ENCODE measurements around the gene GOLGA6L7. TPM values are rescaled to one million over a fixed set of nuclear protein-coding genes. Genes with fewer than 3 reads are reported as not detected.
"Not testable (repeated sequence)": the region's sequence is repeated elsewhere in the genome, so short reads cannot be mapped to it uniquely, and the experiment has no call there.

GOLGA6L7 gene
- total RNA-seq, 2 donors from 2014 or later, result not detected

- H3K4me3 ChIP-seq, result no peak overlapping the region
- DNase-seq, result no peak
- H3K9me3 ChIP-seq, result no peaks in the 10 kb centered on the region
- H3K27ac ChIP-seq, result no peak overlapping the region
- no peaks in the 10 kb centered on the region for H3K36me3 ChIP-seq
- no peaks in the 10 kb centered on the region for H3K27me3 ChIP-seq
- TF ChIP-seq, protein P1, sequence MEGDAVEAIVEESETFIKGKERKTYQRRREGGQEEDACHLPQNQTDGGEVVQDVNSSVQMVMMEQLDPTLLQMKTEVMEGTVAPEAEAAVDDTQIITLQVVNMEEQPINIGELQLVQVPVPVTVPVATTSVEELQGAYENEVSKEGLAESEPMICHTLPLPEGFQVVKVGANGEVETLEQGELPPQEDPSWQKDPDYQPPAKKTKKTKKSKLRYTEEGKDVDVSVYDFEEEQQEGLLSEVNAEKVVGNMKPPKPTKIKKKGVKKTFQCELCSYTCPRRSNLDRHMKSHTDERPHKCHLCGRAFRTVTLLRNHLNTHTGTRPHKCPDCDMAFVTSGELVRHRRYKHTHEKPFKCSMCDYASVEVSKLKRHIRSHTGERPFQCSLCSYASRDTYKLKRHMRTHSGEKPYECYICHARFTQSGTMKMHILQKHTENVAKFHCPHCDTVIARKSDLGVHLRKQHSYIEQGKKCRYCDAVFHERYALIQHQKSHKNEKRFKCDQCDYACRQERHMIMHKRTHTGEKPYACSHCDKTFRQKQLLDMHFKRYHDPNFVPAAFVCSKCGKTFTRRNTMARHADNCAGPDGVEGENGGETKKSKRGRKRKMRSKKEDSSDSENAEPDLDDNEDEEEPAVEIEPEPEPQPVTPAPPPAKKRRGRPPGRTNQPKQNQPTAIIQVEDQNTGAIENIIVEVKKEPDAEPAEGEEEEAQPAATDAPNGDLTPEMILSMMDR (IDR thresholded peaks at IDR 0.05), result no peak
- no peak overlapping the region for H3K9ac ChIP-seq (ENCODE audit: low read depth in 2 of 2, low read length in 2 of 2)
- H3K4me1 ChIP-seq, result no peaks in the 10 kb centered on the region
- intact Hi-C loops (cut with DNase I), result no loop called here
Measured at GRCh38 chr15:28894631-28895030, 46.2 kb upstream of the GOLGA6L7 start.

DNA sequence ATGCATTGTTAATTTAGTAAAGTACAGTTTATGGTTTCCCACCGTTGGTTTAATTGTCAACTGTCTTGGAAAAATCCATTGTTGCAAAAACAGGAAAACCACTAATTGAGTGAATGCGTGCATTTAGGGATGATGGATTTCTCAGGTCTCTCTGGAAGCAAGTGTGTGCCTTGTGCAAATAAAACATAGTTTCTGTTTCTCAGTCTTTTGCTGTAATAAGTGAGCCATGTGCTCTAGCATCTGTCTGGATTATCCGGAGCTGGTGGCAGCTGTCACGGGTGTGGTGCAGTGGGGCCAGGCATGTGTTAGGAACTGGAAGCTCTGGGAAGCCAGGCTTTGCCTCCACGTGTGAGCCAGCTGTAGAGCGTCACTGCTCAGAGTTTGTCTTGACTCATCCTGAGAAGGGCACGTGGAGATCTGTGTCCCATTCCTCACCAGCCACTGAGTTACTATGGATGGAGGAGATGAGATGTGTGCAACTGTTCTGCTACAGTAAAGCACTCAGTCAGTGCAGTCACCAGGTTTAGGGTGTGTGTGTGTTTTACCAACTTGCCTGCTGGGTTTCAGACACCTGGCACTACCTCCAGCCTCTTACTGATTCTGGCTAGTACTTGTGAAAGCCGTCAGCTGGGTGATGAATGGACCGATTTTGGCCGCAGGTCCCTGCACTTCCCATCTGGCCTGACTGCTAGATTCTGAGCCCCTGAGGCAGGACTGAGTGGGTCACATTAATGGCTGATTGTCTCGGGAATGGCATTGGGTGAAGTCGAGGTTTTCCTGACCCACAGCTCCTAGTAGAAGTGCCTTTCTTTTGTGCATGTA lies 44.6 kb upstream of the GOLGA6L7 start:
- H3K27me3 ChIP-seq, result no peaks in the 10 kb centered on the region
- H3K9me3 ChIP-seq, result no peaks in the 10 kb centered on the region
- TF ChIP-seq, protein P1 (IDR thresholded peaks at IDR 0.05), result no peak
- no peaks in the 10 kb centered on the region for H3K36me3 ChIP-seq
- intact Hi-C loops (cut with DNase I), result no loop called here
- no peaks in the 10 kb centered on the region for H3K4me1 ChIP-seq
- H3K27ac ChIP-seq, result no peak overlapping the region
- H3K9ac ChIP-seq (ENCODE audit: low read depth in 2 of 2, low read length in 2 of 2), result no peak overlapping the region
- DNase-seq, result no peak
- H3K4me3 ChIP-seq, result no peak overlapping the region

DNA sequence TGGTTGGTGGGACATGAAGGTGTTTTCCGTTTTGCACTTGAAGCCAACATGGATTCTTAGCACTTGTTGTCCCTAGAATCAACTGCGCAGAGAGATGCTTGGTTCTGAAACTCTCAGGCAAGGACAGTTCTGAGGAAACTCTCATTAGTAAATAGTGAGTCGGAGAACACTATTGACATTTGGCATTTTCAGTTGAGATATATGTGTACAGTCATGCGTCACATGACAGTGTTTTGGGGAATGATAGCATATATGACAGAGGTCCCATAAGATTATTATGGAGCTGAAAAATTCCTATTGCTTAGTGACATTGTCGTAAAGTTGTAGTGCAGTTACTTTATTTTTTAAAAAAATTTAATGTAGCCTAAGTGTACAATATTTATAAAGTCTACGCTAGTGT lies 43.1 kb upstream of the GOLGA6L7 start:
- DNase-seq, result no peak
- Histone ChIP-seq H3K27ac (no peak overlapping the region), H3K4me3 (no peak overlapping the region), H3K9me3 (no peaks in the 10 kb centered on the region), H3K9ac (ENCODE audit: low read depth in 2 of 2, low read length in 2 of 2) (no peak overlapping the region), H3K36me3 (no peaks in the 10 kb centered on the region), H3K4me1 (no peaks in the 10 kb centered on the region), H3K27me3 (peaks cover 7% of the 10 kb centered on the region)
- TF ChIP-seq, protein P1 (IDR thresholded peaks at IDR 0.05), result no peak
- intact Hi-C loops (cut with DNase I), result no loop called here

- H3K4me1 ChIP-seq, result no peaks in the 10 kb centered on the region
- H3K36me3 ChIP-seq, result no peaks in the 10 kb centered on the region
- no peak for DNase-seq
- TF ChIP-seq, protein P1 (IDR thresholded peaks at IDR 0.05), result no peak
- H3K4me3 ChIP-seq, result no peak overlapping the region
- H3K9ac ChIP-seq (ENCODE audit: low read depth in 2 of 2, low read length in 2 of 2), result no peak overlapping the region
- no peaks in the 10 kb centered on the region for H3K9me3 ChIP-seq
- no peak overlapping the region for H3K27ac ChIP-seq
- peaks cover 13% of the 10 kb centered on the region for H3K27me3 ChIP-seq
- intact Hi-C loops (cut with DNase I), result no loop called here
Measured at GRCh38 chr15:28890711-28891495, 42.5 kb upstream of the GOLGA6L7 start.

- DNase-seq; H3K4me1 ChIP-seq; H3K36me3 ChIP-seq; H3K9ac ChIP-seq (ENCODE audit: low read depth in 2 of 2, low read length in 2 of 2); intact Hi-C loops (cut with DNase I); H3K9me3 ChIP-seq; H3K27ac ChIP-seq; H3K4me3 ChIP-seq: not testable (repeated sequence)
- peaks cover 18% of the 10 kb centered on the region for H3K27me3 ChIP-seq
Measured at GRCh38 chr15:28890291-28890690, 41.8 kb upstream of the GOLGA6L7 start.

GRCh38 chr15:28889871-28890270 lies 41.4 kb upstream of the GOLGA6L7 start:
- H3K9ac ChIP-seq (ENCODE audit: low read depth in 2 of 2, low read length in 2 of 2); intact Hi-C loops (cut with DNase I); DNase-seq; H3K9me3 ChIP-seq; H3K36me3 ChIP-seq; H3K4me3 ChIP-seq; H3K27ac ChIP-seq; H3K4me1 ChIP-seq: not testable (repeated sequence)
- H3K27me3 ChIP-seq, result peaks cover 20% of the 10 kb centered on the region
